GM18505 (cell line): ENCODE data around the gene PDZRN3.

ENCODE experiments used
- ATAC-seq: cut with Tn5 transposase; IDR thresholded peaks from one replicate; pipeline ENCODE4 v1.9.1; 2021; ENCODE audit not compliant: unreplicated experiment
- POLR2A ChIP-seq: IDR thresholded peaks from 4 replicates; pipeline ENCODE4 v1.6.1; 2011; ENCODE audit warnings: borderline replicate concordance; ENCODE audit not compliant: insufficient read depth, insufficient read length; ENCODE audit errors: extremely low read depth

PDZRN3 gene

GRCh38 chr3:73535137-73535536 is 89.6 kb downstream of the PDZRN3 start:
- no peak for ATAC-seq
- TF ChIP-seq POLR2A, result no peak

GRCh38 chr3:73530022-73530396 is 94.7 kb downstream of the PDZRN3 start:
- no peak for ATAC-seq
- no peak for TF ChIP-seq POLR2A

DNA sequence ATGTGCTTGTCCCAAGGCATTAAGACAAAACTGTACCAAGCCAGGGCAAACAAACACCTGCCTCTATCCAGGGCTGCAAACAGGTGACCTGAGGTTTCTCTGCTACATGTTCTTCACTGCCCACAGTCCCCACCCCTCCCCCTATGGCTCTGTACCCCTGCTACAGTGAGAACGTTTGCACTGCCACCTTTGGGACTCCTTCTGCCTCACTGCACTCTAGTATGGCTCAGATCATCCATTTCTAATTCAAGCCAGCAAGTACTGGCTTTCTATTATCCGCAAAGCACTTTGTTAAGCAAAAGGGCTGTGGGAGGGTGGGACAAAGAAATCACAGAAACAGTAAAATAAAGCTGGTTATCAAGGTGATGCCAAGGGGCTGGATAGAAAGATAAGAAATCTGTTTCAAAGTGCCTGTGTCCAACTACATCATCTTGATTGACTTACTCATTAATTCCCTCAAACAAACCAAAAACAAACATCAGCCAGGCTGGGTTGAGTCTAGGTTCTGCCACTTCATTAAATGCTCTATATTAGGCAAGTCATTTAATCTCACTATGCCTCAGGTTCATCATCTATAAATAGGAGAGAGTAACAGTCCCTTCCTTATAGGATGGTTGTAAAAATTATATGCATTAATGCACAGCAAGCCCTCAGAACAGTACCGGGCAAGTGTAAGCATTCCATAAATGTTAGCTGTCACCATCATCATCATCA is 95.3 kb downstream of the PDZRN3 start:
- no peak for ATAC-seq
- TF ChIP-seq POLR2A, result no peak

DNA sequence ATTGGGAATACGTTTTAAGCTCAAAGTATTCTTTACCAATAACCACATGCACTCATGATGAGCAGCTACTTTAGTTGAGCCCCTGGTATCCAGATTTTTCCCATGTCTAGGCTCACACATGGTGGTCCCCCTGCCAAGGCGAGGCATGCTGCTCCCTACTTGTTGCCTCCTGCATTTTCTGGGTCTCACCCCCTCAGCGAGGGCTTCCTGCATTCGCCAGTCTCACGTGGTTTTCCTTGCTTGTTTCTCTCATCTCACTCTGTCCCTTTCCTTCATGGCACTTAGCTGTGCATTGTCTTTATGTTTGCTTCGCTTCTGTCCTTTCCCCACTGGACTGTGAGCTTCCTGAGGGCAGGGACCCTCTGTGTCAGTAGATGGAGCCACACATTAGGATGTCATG is 99.2 kb downstream of the PDZRN3 start:
- no peak for ATAC-seq
- no peak for TF ChIP-seq POLR2A

- no peak for TF ChIP-seq POLR2A
- ATAC-seq, result no peak
Observed at GRCh38 chr3:73523661-73524060, 101.1 kb downstream of the PDZRN3 start.

GRCh38 chr3:73521734-73522336 is 102.9 kb downstream of the PDZRN3 start:
- no peak for TF ChIP-seq POLR2A
- ATAC-seq, result no peak

GRCh38 chr3:73520931-73521461 is 103.7 kb downstream of the PDZRN3 start:
- ATAC-seq, result no peak
- TF ChIP-seq POLR2A, result no peak

DNA sequence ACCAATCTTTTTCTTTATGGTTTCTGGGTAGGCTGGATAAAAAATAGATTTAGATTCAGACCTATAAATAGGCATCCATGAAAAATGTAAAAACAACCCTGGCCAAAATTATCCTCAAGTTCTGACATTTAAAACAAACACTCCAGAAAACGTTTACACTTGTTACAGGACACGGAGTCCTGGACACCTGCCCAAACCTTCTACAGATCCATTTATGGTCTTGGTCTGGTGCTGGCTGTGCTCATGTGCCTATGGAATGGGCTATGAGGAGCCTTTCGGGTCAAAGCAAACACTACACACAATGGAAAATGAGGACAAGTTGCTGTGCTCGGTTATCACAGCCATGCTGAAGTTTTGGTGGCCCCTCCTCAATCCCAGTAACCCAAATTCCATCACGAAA is 108.1 kb downstream of the PDZRN3 start:
- no peak for ATAC-seq
- no peak for TF ChIP-seq POLR2A

GRCh38 chr3:73513260-73513659 is 111.5 kb downstream of the PDZRN3 start:
- TF ChIP-seq POLR2A, result no peak
- ATAC-seq, result no peak

DNA sequence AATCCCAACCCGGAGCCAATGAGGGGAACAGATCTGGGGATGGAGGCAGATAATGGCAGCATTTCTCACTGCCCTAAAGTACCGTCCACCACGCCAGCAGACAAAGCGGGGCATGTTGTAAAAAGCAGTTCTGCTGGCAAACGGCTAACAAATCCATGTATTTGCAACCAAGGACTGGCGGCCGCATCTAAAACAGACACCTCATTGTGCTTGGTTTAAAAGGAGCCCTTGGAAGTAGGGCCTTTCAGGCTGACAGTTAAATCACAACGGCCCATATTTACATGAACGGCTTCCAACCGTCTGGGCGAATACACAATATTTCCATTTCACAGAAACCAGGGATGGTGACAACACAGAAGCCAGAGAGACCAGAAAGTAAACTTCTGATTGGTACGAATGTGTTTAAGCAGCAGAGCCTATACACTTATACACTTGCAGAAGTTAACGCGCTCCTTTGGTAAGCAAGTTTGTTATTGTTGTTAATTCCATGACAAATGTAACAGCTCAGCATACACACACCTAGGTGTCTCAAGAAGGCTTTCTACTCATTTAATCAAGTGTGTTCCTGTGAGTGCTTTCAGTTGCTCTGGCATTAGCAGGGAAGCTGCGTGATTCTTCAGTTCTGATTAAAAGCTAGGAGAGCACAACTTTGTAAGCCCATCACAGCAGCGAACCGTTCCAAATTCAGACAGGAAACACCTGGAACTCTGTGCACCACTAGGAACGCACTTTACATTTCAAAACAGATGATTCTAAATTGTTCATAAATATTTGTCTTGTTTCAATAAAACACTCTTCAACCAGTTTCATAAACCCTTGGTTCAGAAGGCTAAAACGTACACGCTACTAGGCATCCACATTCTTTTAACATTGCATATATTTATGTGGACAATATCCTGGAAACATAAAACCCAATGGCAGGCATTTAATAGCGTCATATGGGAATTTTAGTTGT is 112.9 kb downstream of the PDZRN3 start:
- no peak for TF ChIP-seq POLR2A
- ATAC-seq, result no peak

- ATAC-seq, result no peak
- TF ChIP-seq POLR2A, result no peak
Observed at GRCh38 chr3:73510784-73511183, 114.0 kb downstream of the PDZRN3 start.

- TF ChIP-seq POLR2A, result no peak
- no peak for ATAC-seq
Observed at GRCh38 chr3:73510334-73510733, 114.4 kb downstream of the PDZRN3 start.

- ATAC-seq, result no peak
- no peak for TF ChIP-seq POLR2A
Observed at GRCh38 chr3:73509816-73510215, 114.9 kb downstream of the PDZRN3 start.
